ENCODE measurements around the gene CDHR3.

- TF ChIP-seq MAX (CRISPR knock-in tag; IDR thresholded peaks at IDR 0.05) = no peak
- TF ChIP-seq, protein P1, sequence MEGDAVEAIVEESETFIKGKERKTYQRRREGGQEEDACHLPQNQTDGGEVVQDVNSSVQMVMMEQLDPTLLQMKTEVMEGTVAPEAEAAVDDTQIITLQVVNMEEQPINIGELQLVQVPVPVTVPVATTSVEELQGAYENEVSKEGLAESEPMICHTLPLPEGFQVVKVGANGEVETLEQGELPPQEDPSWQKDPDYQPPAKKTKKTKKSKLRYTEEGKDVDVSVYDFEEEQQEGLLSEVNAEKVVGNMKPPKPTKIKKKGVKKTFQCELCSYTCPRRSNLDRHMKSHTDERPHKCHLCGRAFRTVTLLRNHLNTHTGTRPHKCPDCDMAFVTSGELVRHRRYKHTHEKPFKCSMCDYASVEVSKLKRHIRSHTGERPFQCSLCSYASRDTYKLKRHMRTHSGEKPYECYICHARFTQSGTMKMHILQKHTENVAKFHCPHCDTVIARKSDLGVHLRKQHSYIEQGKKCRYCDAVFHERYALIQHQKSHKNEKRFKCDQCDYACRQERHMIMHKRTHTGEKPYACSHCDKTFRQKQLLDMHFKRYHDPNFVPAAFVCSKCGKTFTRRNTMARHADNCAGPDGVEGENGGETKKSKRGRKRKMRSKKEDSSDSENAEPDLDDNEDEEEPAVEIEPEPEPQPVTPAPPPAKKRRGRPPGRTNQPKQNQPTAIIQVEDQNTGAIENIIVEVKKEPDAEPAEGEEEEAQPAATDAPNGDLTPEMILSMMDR (IDR thresholded peaks at IDR 0.05) = no peak
- TF ChIP-seq, protein P2, sequence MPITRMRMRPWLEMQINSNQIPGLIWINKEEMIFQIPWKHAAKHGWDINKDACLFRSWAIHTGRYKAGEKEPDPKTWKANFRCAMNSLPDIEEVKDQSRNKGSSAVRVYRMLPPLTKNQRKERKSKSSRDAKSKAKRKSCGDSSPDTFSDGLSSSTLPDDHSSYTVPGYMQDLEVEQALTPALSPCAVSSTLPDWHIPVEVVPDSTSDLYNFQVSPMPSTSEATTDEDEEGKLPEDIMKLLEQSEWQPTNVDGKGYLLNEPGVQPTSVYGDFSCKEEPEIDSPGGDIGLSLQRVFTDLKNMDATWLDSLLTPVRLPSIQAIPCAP (CRISPR knock-in tag; IDR thresholded peaks at IDR 0.05) = no peak
These were observed 22.7 kb downstream of the CDHR3 start for GRCh38 chr7:105985672-105986215.
